Measurements from ENCODE around the gene PRKCA.

PRKCA gene

GRCh38 chr17:66782851-66783250, 480.4 kb downstream of the PRKCA start:
- H2AFZ ChIP-seq (ENCODE audit: low read length): no peak overlapping the region
- no peak overlapping the region for H2BK120ac ChIP-seq (ENCODE audit: low read depth, low read length)
- no peak overlapping the region for H4K8ac ChIP-seq (ENCODE audit: low read depth, low read length)
- H4K91ac ChIP-seq (ENCODE audit: low read depth, low read length, poor library complexity): no peak overlapping the region
- WGBS, 2 donors (ENCODE audit: extremely low coverage in 2 of 2, insufficient read length in 2 of 2, insufficient replicate concordance in 1 of 2): no CpG with 5 or more reads among the region's 9 CpGs
- no peak overlapping the region for H3K14ac ChIP-seq (ENCODE audit: low read length)
- H3K9ac ChIP-seq (ENCODE audit: low read depth, low read length, poor library complexity): no peak overlapping the region
- no peak overlapping the region for H2BK12ac ChIP-seq (ENCODE audit: low read length)
- H3K4ac ChIP-seq (ENCODE audit: low read length): no peak overlapping the region
- no peak overlapping the region for H2BK15ac ChIP-seq (ENCODE audit: low read length)
- no peak overlapping the region for H3K27ac ChIP-seq (replicated peaks; ENCODE audit: low read length)
- H3K9me3 ChIP-seq (replicated peaks in 1 of 2; ENCODE audit: control insufficient read depth in 2 of 2, insufficient read depth in 1 of 2, low read depth in 1 of 2, low read length in 2 of 2): no peaks in the 10 kb centered on the region
- H3K23ac ChIP-seq (ENCODE audit: low read depth, low read length, poor library complexity): no peak overlapping the region
- peaks cover 0 to 4% of the 10 kb centered on the region in 2 donors for H3K36me3 ChIP-seq (replicated peaks in 1 of 2; ENCODE audit: control insufficient read depth in 2 of 2, insufficient read depth in 2 of 2, low read length in 2 of 2)
- H3K79me1 ChIP-seq (ENCODE audit: low read depth, low read length): no peaks in the 10 kb centered on the region
- H2AK5ac ChIP-seq (ENCODE audit: low read depth, low read length): no peak overlapping the region
- H3K4me2 ChIP-seq (ENCODE audit: insufficient read depth, low read length, poor library complexity, severe bottlenecking): no peak overlapping the region
- no peak overlapping the region for H3K4me3 ChIP-seq (ENCODE audit: low read length in 2 of 2)
- no peak overlapping the region for H3K18ac ChIP-seq (ENCODE audit: low read length)
- no peak for DNase-seq (ENCODE audit: low spot score)
- no peaks in the 10 kb centered on the region for H3K27me3 ChIP-seq (ENCODE audit: control insufficient read depth in 3 of 3, insufficient read depth in 3 of 3, low read depth in 1 of 3, low read length in 3 of 3)
- peaks cover 0 to 8% of the 10 kb centered on the region in 2 donors for H3K4me1 ChIP-seq (ENCODE audit: control insufficient read depth in 2 of 2, insufficient read depth in 1 of 2, low read depth in 1 of 2, low read length in 2 of 2)
- H2BK5ac ChIP-seq (ENCODE audit: low read length): no peak overlapping the region

- H3K9ac ChIP-seq (ENCODE audit: low read depth, low read length, poor library complexity): no peak overlapping the region
- no peak overlapping the region for H3K4me3 ChIP-seq (ENCODE audit: low read length in 2 of 2)
- H2BK15ac ChIP-seq (ENCODE audit: low read length): no peak overlapping the region
- H3K4me1 ChIP-seq (ENCODE audit: control insufficient read depth in 2 of 2, insufficient read depth in 1 of 2, low read depth in 1 of 2, low read length in 2 of 2): peaks cover 0 to 7% of the 10 kb centered on the region in 2 donors
- no peak for DNase-seq (ENCODE audit: low spot score)
- H4K91ac ChIP-seq (ENCODE audit: low read depth, low read length, poor library complexity): no peak overlapping the region
- no peak overlapping the region for H2AFZ ChIP-seq (ENCODE audit: low read length)
- WGBS, 2 donors (ENCODE audit: extremely low coverage in 2 of 2, insufficient read length in 2 of 2, insufficient replicate concordance in 1 of 2): no CpG with 5 or more reads among the region's 17 CpGs
- no peak overlapping the region for H2BK120ac ChIP-seq (ENCODE audit: low read depth, low read length)
- H3K4me2 ChIP-seq (ENCODE audit: insufficient read depth, low read length, poor library complexity, severe bottlenecking): no peak overlapping the region
- no peak overlapping the region for H2AK5ac ChIP-seq (ENCODE audit: low read depth, low read length)
- no peak overlapping the region for H4K8ac ChIP-seq (ENCODE audit: low read depth, low read length)
- no peak overlapping the region for H3K23ac ChIP-seq (ENCODE audit: low read depth, low read length, poor library complexity)
- no peak overlapping the region for H3K27ac ChIP-seq (replicated peaks; ENCODE audit: low read length)
- H3K36me3 ChIP-seq (replicated peaks in 1 of 2; ENCODE audit: control insufficient read depth in 2 of 2, insufficient read depth in 2 of 2, low read length in 2 of 2): peaks cover 0 to 4% of the 10 kb centered on the region in 2 donors
- no peaks in the 10 kb centered on the region for H3K79me1 ChIP-seq (ENCODE audit: low read depth, low read length)
- H3K14ac ChIP-seq (ENCODE audit: low read length): no peak overlapping the region
- H3K9me3 ChIP-seq (replicated peaks in 1 of 2; ENCODE audit: control insufficient read depth in 2 of 2, insufficient read depth in 1 of 2, low read depth in 1 of 2, low read length in 2 of 2): no peaks in the 10 kb centered on the region
- H2BK5ac ChIP-seq (ENCODE audit: low read length): no peak overlapping the region
- H2BK12ac ChIP-seq (ENCODE audit: low read length): peak overlapping the region; percentile 47
- H3K27me3 ChIP-seq (ENCODE audit: control insufficient read depth in 3 of 3, insufficient read depth in 3 of 3, low read depth in 1 of 3, low read length in 3 of 3): no peaks in the 10 kb centered on the region
- peak overlapping the region; percentile 5 for H3K18ac ChIP-seq (ENCODE audit: low read length)
- no peak overlapping the region for H3K4ac ChIP-seq (ENCODE audit: low read length)
Measured at GRCh38 chr17:66783656-66784381, 481.4 kb downstream of the PRKCA start.

GRCh38 chr17:66784621-66785364, 482.4 kb downstream of the PRKCA start:
- no peaks in the 10 kb centered on the region for H3K79me1 ChIP-seq (ENCODE audit: low read depth, low read length)
- no CpG with 5 or more reads among the region's 11 CpGs for WGBS, 2 donors (ENCODE audit: extremely low coverage in 2 of 2, insufficient read length in 2 of 2, insufficient replicate concordance in 1 of 2)
- no peak overlapping the region for H3K14ac ChIP-seq (ENCODE audit: low read length)
- no peak overlapping the region for H3K18ac ChIP-seq (ENCODE audit: low read length)
- no peak overlapping the region for H3K4me2 ChIP-seq (ENCODE audit: insufficient read depth, low read length, poor library complexity, severe bottlenecking)
- no peaks in the 10 kb centered on the region for H3K27me3 ChIP-seq (ENCODE audit: control insufficient read depth in 3 of 3, insufficient read depth in 3 of 3, low read depth in 1 of 3, low read length in 3 of 3)
- H2AK5ac ChIP-seq (ENCODE audit: low read depth, low read length): no peak overlapping the region
- H3K4me3 ChIP-seq (ENCODE audit: low read length in 2 of 2): no peak overlapping the region
- H3K36me3 ChIP-seq (replicated peaks in 1 of 2; ENCODE audit: control insufficient read depth in 2 of 2, insufficient read depth in 2 of 2, low read length in 2 of 2): peaks cover 0 to 4% of the 10 kb centered on the region in 2 donors
- H4K91ac ChIP-seq (ENCODE audit: low read depth, low read length, poor library complexity): no peak overlapping the region
- no peak overlapping the region for H2AFZ ChIP-seq (ENCODE audit: low read length)
- H2BK15ac ChIP-seq (ENCODE audit: low read length): no peak overlapping the region
- no peak overlapping the region for H2BK120ac ChIP-seq (ENCODE audit: low read depth, low read length)
- H3K4ac ChIP-seq (ENCODE audit: low read length): no peak overlapping the region
- no peak overlapping the region for H3K23ac ChIP-seq (ENCODE audit: low read depth, low read length, poor library complexity)
- no peak overlapping the region for H4K8ac ChIP-seq (ENCODE audit: low read depth, low read length)
- H3K27ac ChIP-seq (replicated peaks; ENCODE audit: low read length): no peak overlapping the region
- no peak for DNase-seq (ENCODE audit: low spot score)
- H3K9ac ChIP-seq (ENCODE audit: low read depth, low read length, poor library complexity): peak overlapping the region; percentile 53
- H2BK5ac ChIP-seq (ENCODE audit: low read length): no peak overlapping the region
- no peaks in the 10 kb centered on the region for H3K9me3 ChIP-seq (replicated peaks in 1 of 2; ENCODE audit: control insufficient read depth in 2 of 2, insufficient read depth in 1 of 2, low read depth in 1 of 2, low read length in 2 of 2)
- H2BK12ac ChIP-seq (ENCODE audit: low read length): no peak overlapping the region
- no peaks in the 10 kb centered on the region for H3K4me1 ChIP-seq (ENCODE audit: control insufficient read depth in 2 of 2, insufficient read depth in 1 of 2, low read depth in 1 of 2, low read length in 2 of 2)

GRCh38 chr17:66786107-66786506, 483.7 kb downstream of the PRKCA start:
- H3K4me1 ChIP-seq (ENCODE audit: control insufficient read depth in 2 of 2, insufficient read depth in 1 of 2, low read depth in 1 of 2, low read length in 2 of 2): peaks cover 0 to 3% of the 10 kb centered on the region in 2 donors
- DNase-seq (ENCODE audit: low spot score): no peak
- no peak overlapping the region for H3K23ac ChIP-seq (ENCODE audit: low read depth, low read length, poor library complexity)
- H3K4me3 ChIP-seq (ENCODE audit: low read length in 2 of 2): no peak overlapping the region
- H2AFZ ChIP-seq (ENCODE audit: low read length): no peak overlapping the region
- no peak overlapping the region for H3K9ac ChIP-seq (ENCODE audit: low read depth, low read length, poor library complexity)
- H3K79me1 ChIP-seq (ENCODE audit: low read depth, low read length): no peaks in the 10 kb centered on the region
- no peak overlapping the region for H3K4me2 ChIP-seq (ENCODE audit: insufficient read depth, low read length, poor library complexity, severe bottlenecking)
- H3K9me3 ChIP-seq (replicated peaks in 1 of 2; ENCODE audit: control insufficient read depth in 2 of 2, insufficient read depth in 1 of 2, low read depth in 1 of 2, low read length in 2 of 2): no peaks in the 10 kb centered on the region
- no peak overlapping the region for H3K14ac ChIP-seq (ENCODE audit: low read length)
- no peak overlapping the region for H3K4ac ChIP-seq (ENCODE audit: low read length)
- no peak overlapping the region for H3K27ac ChIP-seq (replicated peaks; ENCODE audit: low read length)
- WGBS, 2 donors (ENCODE audit: extremely low coverage in 2 of 2, insufficient read length in 2 of 2, insufficient replicate concordance in 1 of 2): no CpG with 5 or more reads among the region's 10 CpGs
- no peak overlapping the region for H2BK5ac ChIP-seq (ENCODE audit: low read length)
- H3K36me3 ChIP-seq (replicated peaks in 1 of 2; ENCODE audit: control insufficient read depth in 2 of 2, insufficient read depth in 2 of 2, low read length in 2 of 2): peaks cover 0 to 4% of the 10 kb centered on the region in 2 donors
- no peak overlapping the region for H4K8ac ChIP-seq (ENCODE audit: low read depth, low read length)
- no peak overlapping the region for H2BK120ac ChIP-seq (ENCODE audit: low read depth, low read length)
- no peak overlapping the region for H2BK15ac ChIP-seq (ENCODE audit: low read length)
- no peaks in the 10 kb centered on the region for H3K27me3 ChIP-seq (ENCODE audit: control insufficient read depth in 3 of 3, insufficient read depth in 3 of 3, low read depth in 1 of 3, low read length in 3 of 3)
- H4K91ac ChIP-seq (ENCODE audit: low read depth, low read length, poor library complexity): no peak overlapping the region
- H2BK12ac ChIP-seq (ENCODE audit: low read length): no peak overlapping the region
- H2AK5ac ChIP-seq (ENCODE audit: low read depth, low read length): no peak overlapping the region
- H3K18ac ChIP-seq (ENCODE audit: low read length): no peak overlapping the region

Measured in neuronal stem cell (in vitro differentiated cells).